ENCODE data around the gene CIZ1. TPM values are rescaled to one million over a fixed set of nuclear protein-coding genes. Genes with fewer than 3 reads are reported as not detected.

The CIZ1 gene, protein sequence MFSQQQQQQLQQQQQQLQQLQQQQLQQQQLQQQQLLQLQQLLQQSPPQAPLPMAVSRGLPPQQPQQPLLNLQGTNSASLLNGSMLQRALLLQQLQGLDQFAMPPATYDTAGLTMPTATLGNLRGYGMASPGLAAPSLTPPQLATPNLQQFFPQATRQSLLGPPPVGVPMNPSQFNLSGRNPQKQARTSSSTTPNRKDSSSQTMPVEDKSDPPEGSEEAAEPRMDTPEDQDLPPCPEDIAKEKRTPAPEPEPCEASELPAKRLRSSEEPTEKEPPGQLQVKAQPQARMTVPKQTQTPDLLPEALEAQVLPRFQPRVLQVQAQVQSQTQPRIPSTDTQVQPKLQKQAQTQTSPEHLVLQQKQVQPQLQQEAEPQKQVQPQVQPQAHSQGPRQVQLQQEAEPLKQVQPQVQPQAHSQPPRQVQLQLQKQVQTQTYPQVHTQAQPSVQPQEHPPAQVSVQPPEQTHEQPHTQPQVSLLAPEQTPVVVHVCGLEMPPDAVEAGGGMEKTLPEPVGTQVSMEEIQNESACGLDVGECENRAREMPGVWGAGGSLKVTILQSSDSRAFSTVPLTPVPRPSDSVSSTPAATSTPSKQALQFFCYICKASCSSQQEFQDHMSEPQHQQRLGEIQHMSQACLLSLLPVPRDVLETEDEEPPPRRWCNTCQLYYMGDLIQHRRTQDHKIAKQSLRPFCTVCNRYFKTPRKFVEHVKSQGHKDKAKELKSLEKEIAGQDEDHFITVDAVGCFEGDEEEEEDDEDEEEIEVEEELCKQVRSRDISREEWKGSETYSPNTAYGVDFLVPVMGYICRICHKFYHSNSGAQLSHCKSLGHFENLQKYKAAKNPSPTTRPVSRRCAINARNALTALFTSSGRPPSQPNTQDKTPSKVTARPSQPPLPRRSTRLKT
- total RNA-seq (2022; extraction: Qiagen RNA extraction): 78.3 to 92.7 TPM (median 80.6 TPM) in 5 replicates

DNA sequence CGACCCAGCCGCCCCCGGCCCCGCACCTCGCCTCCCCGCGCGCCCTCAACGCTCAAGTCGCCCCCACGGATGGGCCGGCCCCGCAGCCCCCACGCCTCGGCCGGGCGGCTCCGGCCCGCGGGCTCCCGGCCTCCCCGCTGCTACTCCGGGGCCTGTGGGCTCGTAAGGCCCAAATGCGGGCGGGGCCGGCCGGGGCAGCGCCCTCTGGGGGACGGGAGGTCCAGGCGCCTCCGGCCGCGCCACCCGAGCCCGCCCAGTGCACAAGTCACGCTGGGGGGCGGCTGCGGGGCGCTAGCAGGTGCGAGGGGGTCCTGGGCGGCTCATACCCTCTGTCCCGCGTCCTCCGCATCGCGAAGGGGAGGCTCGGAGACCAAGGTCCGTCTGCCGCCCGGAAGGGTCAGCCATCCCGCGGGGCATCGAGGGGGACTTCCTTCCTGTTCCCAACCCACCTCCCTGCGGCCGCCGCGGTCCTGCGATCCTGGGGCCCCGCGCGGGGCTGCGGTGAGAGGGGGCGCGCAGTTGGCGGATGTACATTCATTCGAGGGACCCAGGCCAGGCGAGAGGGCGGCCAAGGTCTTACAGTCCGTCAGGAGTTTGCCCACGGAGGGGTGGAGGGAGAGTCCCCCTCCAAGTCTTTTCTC lies at the start of gene CIZ1:
TSS of gene CIZ1 (minus strand) at position 167 of the 641 bp plus-strand sequence. CDS start 715 bp downstream, outside the sequence.

DNA sequence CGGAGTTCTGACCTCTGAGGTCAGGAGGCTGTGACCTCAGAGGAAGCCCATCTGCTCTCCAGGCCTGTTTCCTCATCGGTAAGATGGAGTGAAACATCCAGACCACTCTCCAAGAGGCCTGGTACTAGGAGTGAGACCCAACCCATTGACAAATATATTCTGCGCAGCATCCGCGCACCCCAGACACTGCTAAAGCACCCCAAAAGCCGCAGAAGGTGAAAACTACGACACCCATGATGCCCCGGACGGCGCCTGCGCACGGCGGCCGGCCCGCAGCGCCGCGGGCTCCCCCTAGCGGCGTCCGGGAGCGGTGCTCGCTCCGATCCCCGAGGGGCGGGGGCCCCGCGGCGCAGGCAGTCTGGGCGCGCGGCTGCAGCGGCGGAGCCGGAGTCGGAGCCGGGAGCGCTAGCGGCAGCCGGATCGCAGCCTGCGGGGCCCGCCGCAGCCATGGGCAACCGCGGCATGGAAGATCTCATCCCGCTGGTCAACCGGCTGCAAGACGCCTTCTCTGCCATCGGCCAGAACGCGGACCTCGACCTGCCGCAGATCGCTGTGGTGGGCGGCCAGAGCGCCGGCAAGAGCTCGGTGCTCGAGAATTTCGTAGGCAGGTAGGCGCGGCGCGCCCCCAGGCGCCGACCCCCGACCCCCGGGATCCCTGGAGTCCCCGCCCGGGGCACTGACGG lies 11.8 kb upstream of the CIZ1 start, which contains the start of gene DNM1:
TSS of gene DNM1 (plus strand) at position 356 of the 683 bp plus-strand sequence. CDS start at position 448, 92 bp downstream.

DNA sequence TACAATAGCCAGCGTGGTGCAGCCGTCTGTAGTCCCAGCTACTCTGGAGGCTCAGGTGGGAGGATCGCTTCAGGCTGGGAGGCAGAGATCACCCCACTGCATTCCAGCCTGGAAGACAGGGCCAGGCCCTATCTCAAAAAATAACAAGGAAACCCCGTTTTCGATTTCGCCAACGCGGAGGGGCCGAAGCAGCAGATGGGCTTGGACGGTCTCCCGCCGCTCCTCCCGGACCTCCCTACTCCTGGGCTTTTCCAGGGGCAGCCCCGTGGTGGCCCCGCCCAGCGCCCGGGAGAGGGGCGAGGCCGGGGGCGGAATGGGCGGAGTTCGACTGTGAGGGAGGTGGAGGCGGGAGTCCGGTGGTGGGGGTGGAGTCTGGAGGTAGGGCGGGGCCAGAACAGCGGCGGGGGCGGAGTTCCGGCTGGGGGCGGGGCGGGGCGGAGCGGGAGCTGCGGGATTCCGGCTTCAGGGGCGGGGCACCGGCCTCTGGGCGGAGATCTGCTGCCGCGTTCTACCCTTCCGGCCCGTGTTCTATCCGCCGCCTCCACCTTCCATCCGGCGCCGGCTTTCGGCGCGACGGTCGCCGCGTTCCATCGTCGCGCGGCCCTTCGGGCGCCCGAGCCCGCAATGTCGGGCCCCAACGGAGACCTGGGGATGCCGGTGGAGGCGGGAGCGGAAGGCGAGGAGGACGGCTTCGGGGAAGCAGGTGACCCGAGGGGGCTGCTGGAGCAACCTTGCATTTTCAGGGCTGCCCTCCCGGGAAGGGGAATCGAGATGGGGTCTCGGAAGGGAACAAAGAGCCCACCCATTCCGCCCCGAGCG lies 31.4 kb downstream of the CIZ1 start, which contains the start of gene BBLN:
TSS of gene BBLN (plus strand) at position 482 of the 819 bp plus-strand sequence. CDS start at position 625, 143 bp downstream.

DNA sequence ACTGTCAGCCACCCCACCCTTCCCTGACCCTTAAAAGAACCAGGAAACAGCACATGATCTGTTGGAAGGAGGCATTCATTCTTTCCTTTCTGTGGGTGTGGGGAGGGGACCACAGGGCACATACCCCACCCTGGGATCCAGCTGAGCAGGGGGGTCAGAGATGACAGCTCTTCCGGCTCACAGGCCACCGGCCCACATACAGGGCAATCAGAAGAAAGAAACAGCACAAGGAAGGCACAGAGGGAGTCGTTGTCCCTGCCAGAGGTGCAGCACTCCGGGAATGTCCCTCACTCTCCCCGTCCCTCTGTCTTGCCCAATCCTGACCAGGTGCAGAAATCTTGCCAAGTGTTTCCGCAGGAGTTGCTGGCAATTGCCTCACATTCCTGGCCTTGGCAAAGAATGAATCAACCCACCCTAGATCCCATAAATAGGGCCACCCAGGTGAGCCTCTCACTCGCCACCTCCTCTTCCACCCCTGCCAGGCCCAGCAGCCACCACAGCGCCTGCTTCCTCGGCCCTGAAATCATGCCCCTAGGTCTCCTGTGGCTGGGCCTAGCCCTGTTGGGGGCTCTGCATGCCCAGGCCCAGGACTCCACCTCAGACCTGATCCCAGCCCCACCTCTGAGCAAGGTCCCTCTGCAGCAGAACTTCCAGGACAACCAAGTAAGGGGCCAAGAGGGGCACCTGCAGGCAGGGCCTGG lies 42.2 kb downstream of the CIZ1 start, which contains the start of gene LCN2:
TSS of gene LCN2 (plus strand) at position 453 of the 701 bp plus-strand sequence. CDS start at position 526, 73 bp downstream.

GRCh38 chr9:128127568-128127989 lies 63.8 kb downstream of the CIZ1 start, which contains the start of gene PTGES2:
PTGES2 (minus strand) TSS chr9:128127729; CDS start chr9:128127717, 12 bp downstream.

Other genes with a start within 250 kb of the CIZ1 start
- 41.9 to 56.2 TPM (median 44.3 TPM) in 5 replicates for gene EEIG1, start 210.6 kb downstream of the CIZ1 start, total RNA-seq (2022; extraction: Qiagen RNA extraction)
- 5.6 to 7.4 TPM (median 7.2 TPM) in 5 replicates for gene NAIF1, start 124.3 kb downstream of the CIZ1 start, total RNA-seq (2022; extraction: Qiagen RNA extraction)
- gene SLC25A25, start 123.3 kb downstream of the CIZ1 start, total RNA-seq (2022; extraction: Qiagen RNA extraction): 7.2 to 8.4 TPM (median 8.0 TPM) in 5 replicates
- gene PTGES2, start 63.8 kb downstream of the CIZ1 start, total RNA-seq (2022; extraction: Qiagen RNA extraction): 70.5 to 93.8 TPM (median 86.8 TPM) in 5 replicates
- 2.8 to 5.4 TPM (median 3.3 TPM) in 5 replicates for gene LCN2, start 42.1 kb downstream of the CIZ1 start, total RNA-seq (2022; extraction: Qiagen RNA extraction)
- 34.6 to 71.9 TPM (median 63.7 TPM) in 5 replicates for gene BBLN, start 31.3 kb downstream of the CIZ1 start, total RNA-seq (2022; extraction: Qiagen RNA extraction)
- gene DNM1, start 11.8 kb upstream of the CIZ1 start, total RNA-seq (2022; extraction: Qiagen RNA extraction): 79.3 to 92.9 TPM (median 87.9 TPM) in 5 replicates
- gene GOLGA2, start 84.4 kb upstream of the CIZ1 start, total RNA-seq (2022; extraction: Qiagen RNA extraction): 39.1 to 52.6 TPM (median 45.9 TPM) in 5 replicates
- gene SWI5, start 84.7 kb upstream of the CIZ1 start, total RNA-seq (2022; extraction: Qiagen RNA extraction): 38.8 to 46.0 TPM (median 43.7 TPM) in 5 replicates
- 39.4 to 51.8 TPM (median 47.4 TPM) in 5 replicates for gene TRUB2, start 130.9 kb upstream of the CIZ1 start, total RNA-seq (2022; extraction: Qiagen RNA extraction)
- gene COQ4, start 131.3 kb upstream of the CIZ1 start, total RNA-seq (2022; extraction: Qiagen RNA extraction): 46.0 to 60.9 TPM (median 56.5 TPM) in 5 replicates
- 43.0 to 51.7 TPM (median 44.7 TPM) in 5 replicates for gene SLC27A4, start 149.0 kb upstream of the CIZ1 start, total RNA-seq (2022; extraction: Qiagen RNA extraction)
- 72.5 to 89.1 TPM (median 82.5 TPM) in 5 replicates for gene URM1, start 179.8 kb upstream of the CIZ1 start, total RNA-seq (2022; extraction: Qiagen RNA extraction)
- gene CERCAM, start 229.3 kb upstream of the CIZ1 start, total RNA-seq (2022; extraction: Qiagen RNA extraction): 32.2 to 40.3 TPM (median 37.9 TPM) in 5 replicates